Activated CD8-positive, alpha-beta memory T cell treated with anti-CD3 and anti-CD28 coated beads, Interleukin-2, amount 50 U/mL, for 4 hours (primary cell): ENCODE measurements around the gene GPR150.

ENCODE experiments used
- DNase-seq: peaks from one replicate; pipeline ENCODE4 v3.0.0-alpha.2; 2020

GPR150 gene

GRCh38 chr5:95655575-95655974 lies 35.7 kb downstream of the GPR150 start:
- DNase-seq, result no peak

- no peak for DNase-seq
Measured at GRCh38 chr5:95660060-95660459, 40.2 kb downstream of the GPR150 start.

GRCh38 chr5:95662946-95663345 lies 43.1 kb downstream of the GPR150 start:
- DNase-seq, result no peak

- DNase-seq, result peak; percentile 34
Measured at GRCh38 chr5:95664204-95664786, 44.4 kb downstream of the GPR150 start.

GRCh38 chr5:95667061-95667618 lies 47.3 kb downstream of the GPR150 start:
- DNase-seq, result no peak

- DNase-seq, result no peak
Measured at GRCh38 chr5:95667678-95668077, 47.8 kb downstream of the GPR150 start.

GRCh38 chr5:95668216-95668615 lies 48.3 kb downstream of the GPR150 start:
- DNase-seq, result no peak

- no peak for DNase-seq
Measured at GRCh38 chr5:95668728-95669127, 48.8 kb downstream of the GPR150 start.

GRCh38 chr5:95669540-95669939 lies 49.7 kb downstream of the GPR150 start:
- no peak for DNase-seq

GRCh38 chr5:95669985-95670384 lies 50.1 kb downstream of the GPR150 start:
- DNase-seq, result no peak

- DNase-seq, result no peak
Measured at GRCh38 chr5:95670568-95670967, 50.7 kb downstream of the GPR150 start.
